ENCODE results near the gene CLCN2.

DNA sequence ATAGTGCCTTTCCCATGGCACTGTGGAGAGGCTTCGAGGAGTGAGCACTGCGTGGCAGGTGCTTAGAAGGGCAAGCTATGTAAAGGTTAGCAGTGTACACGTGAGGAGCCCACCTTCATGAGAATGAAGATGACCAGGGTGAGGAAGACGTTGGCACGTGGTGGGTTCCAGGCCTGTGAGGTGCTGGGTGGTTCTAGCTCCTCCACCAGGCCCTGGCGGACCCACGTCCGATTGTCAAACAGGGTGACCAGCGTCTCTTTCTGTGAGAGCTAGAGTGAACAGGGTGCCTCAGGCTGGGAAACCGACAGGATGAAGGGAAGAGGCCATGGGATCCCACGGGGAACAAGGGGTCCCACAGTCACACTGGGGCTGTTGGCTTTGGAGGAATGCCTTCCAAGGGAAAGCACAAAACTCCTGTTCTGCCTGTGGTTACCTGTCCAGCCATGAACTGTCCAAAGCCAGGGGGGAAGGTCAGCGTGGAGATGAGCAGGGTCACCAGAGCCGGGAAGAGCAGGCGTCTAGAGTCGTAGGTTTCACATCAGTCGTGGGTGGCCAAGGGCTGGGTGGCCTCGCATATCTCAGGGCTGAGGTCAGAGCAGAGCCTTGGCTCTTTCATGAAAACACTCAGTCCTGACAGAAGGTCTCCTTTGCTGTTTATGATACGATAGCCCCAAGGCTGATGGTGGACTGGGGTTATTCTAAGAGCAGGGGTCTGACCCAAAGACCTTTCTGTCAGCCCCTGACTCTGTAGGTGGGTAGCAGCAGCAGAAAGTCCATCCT lies 6.0 kb downstream of the CLCN2 start:
- TF ChIP-seq, protein P1, sequence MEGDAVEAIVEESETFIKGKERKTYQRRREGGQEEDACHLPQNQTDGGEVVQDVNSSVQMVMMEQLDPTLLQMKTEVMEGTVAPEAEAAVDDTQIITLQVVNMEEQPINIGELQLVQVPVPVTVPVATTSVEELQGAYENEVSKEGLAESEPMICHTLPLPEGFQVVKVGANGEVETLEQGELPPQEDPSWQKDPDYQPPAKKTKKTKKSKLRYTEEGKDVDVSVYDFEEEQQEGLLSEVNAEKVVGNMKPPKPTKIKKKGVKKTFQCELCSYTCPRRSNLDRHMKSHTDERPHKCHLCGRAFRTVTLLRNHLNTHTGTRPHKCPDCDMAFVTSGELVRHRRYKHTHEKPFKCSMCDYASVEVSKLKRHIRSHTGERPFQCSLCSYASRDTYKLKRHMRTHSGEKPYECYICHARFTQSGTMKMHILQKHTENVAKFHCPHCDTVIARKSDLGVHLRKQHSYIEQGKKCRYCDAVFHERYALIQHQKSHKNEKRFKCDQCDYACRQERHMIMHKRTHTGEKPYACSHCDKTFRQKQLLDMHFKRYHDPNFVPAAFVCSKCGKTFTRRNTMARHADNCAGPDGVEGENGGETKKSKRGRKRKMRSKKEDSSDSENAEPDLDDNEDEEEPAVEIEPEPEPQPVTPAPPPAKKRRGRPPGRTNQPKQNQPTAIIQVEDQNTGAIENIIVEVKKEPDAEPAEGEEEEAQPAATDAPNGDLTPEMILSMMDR (IDR thresholded peaks at IDR 0.05): no peak
- TF ChIP-seq POLR2A (IDR thresholded peaks at IDR 0.05; ENCODE audit: low read depth): no peak

Data from esophagus muscularis mucosa (tissue), 3 donors.